BJ (cell line): ENCODE measurements around the gene AK5. TPM values are rescaled to one million over a fixed set of nuclear protein-coding genes. Genes with fewer than 3 reads are reported as not detected.

Experiments
- CTCF ChIA-PET: fragments of 350-600 bp; formaldehyde crosslinking; extraction: SDS; loops from one replicate; lab custom pipeline; 2021; ENCODE audit warnings: antibody characterized with exemption, inconsistent platforms; lab: Yijun Ruan, JAX
- POLR2A ChIA-PET: fragments of 300-600 bp; sonication (Branson Sonifier 250); formaldehyde crosslinking; extraction: SDS; loops from one replicate; lab custom pipeline; 2021; ENCODE audit warnings: antibody characterized with exemption; lab: Charles Lee
- DNase-seq: peaks from one replicate; pipeline ENCODE4 v3.0.0-alpha.2; 2011; ENCODE audit warnings: low read depth
- H3K27me3 ChIP-seq: 2 replicates; pipeline ENCODE4 v1.6.0; 2011; ENCODE audit warnings: low read length; ENCODE audit not compliant: control insufficient read depth, insufficient read depth
- H3K36me3 ChIP-seq: 2 replicates; pipeline ENCODE4 v1.5.1; 2011; ENCODE audit warnings: low read length; ENCODE audit not compliant: control insufficient read depth, insufficient read depth
- H3K4me3 ChIP-seq: 2 replicates; pipeline ENCODE4 v1.5.1; 2011; ENCODE audit warnings: low read depth, mild to moderate bottlenecking, control low read depth, low read length
- CTCF ChIP-seq: IDR thresholded peaks from 2 replicates; pipeline ENCODE4 v1.5.1; 2011; ENCODE audit warnings: low read depth, mild to moderate bottlenecking, control low read depth, inconsistent platforms, low read length, moderate library complexity; ENCODE audit not compliant: insufficient read depth
- polyA plus RNA-seq: library from polyadenylated mRNA; depleted of rRNA; stranded (reverse); fragments of >200 nt; gene quantifications from 2 replicates; pipeline ENCODE4 v1.2.3, GENCODE V29; 2011

AK5 gene
- polyA plus RNA-seq, 1 experiment: 7.8 TPM

- Histone ChIP-seq H3K4me3 (no peak overlapping the region), H3K27me3 (no peaks in the 10 kb centered on the region), H3K36me3 (peaks cover 2% of the 10 kb centered on the region; the same call in 1 of the 2 replicates)
- ChIA-PET CTCF (no interaction called here), POLR2A (no interaction called here)
- DNase-seq: no peak
- no peak for TF ChIP-seq CTCF
These were observed 276.9 kb downstream of the AK5 start for GRCh38 chr1:77558591-77559164.

GRCh38 chr1:77560741-77561140 lies 278.9 kb downstream of the AK5 start:
- Histone ChIP-seq H3K4me3 (no peak overlapping the region), H3K27me3 (no peaks in the 10 kb centered on the region), H3K36me3 (peaks cover 2% of the 10 kb centered on the region; the same call in 1 of the 2 replicates)
- POLR2A ChIA-PET: no interaction called here
- no peak for TF ChIP-seq CTCF
- CTCF ChIA-PET: no interaction called here
- DNase-seq: no peak

- no peaks in the 10 kb centered on the region for H3K27me3 ChIP-seq
- CTCF ChIA-PET: interaction anchor here (0.7 kb wide), 1 partner anchor 130 kb away, joined by 3 read pairs; no protein-coding TSS in a partner anchor
- H3K36me3 ChIP-seq: peaks cover 3% of the 10 kb centered on the region; the same call in 1 of the 2 replicates
- POLR2A ChIA-PET: no interaction called here
- no peak overlapping the region for H3K4me3 ChIP-seq
- no peak for DNase-seq
- no peak for TF ChIP-seq CTCF
These were observed 280.9 kb downstream of the AK5 start for GRCh38 chr1:77562596-77563150.

- no peak overlapping the region for H3K4me3 ChIP-seq
- H3K27me3 ChIP-seq: no peaks in the 10 kb centered on the region
- ChIA-PET POLR2A (no interaction called here), CTCF (no interaction called here)
- no peak for TF ChIP-seq CTCF
- DNase-seq: no peak
- H3K36me3 ChIP-seq: peaks cover 3% of the 10 kb centered on the region; the same call in 1 of the 2 replicates
These were observed 283.5 kb downstream of the AK5 start for GRCh38 chr1:77565321-77565720.

GRCh38 chr1:77571642-77572041 lies 289.8 kb downstream of the AK5 start:
- Histone ChIP-seq H3K27me3 (no peaks in the 10 kb centered on the region), H3K36me3 (no peaks in the 10 kb centered on the region; the same call in 1 of the 2 replicates), H3K4me3 (no peak overlapping the region)
- CTCF ChIA-PET: no interaction called here
- DNase-seq: no peak
- POLR2A ChIA-PET: no interaction called here
- no peak for TF ChIP-seq CTCF
